ENCODE results near the gene DAPK1.

- no peak for TF ChIP-seq CTCF (IDR thresholded peaks at IDR 0.05; ENCODE audit: poor library complexity)
- no peak for TF ChIP-seq EZH2 (IDR thresholded peaks at IDR 0.05; ENCODE audit: borderline replicate concordance)
- TF ChIP-seq EZH2phosphoT487 (IDR thresholded peaks at IDR 0.05; ENCODE audit: low read depth, severe bottlenecking, unreplicated experiment) = no peak
Measured at GRCh38 chr9:87464992-87465378, 32.7 kb upstream of the DAPK1 start.
